B cell (primary cell): ENCODE measurements around the gene SH3RF3. TPM values are rescaled to one million over a fixed set of nuclear protein-coding genes. Genes with fewer than 3 reads are reported as not detected.

Experiments
- ATAC-seq: fragments of 200-7000 bp; cut with Tn5 transposase; one replicate; pipeline ENCODE4 v1.10.0; 2021; ENCODE audit warnings: low read depth, mild to moderate bottlenecking, moderate number of reproducible peaks, moderate library complexity
- CTCF ChIA-PET: fragments of 350-600 bp; sonication (Branson Sonifier 250); formaldehyde crosslinking; loops from one replicate; lab custom pipeline; 2021; ENCODE audit warnings: antibody characterized with exemption, inconsistent platforms; lab: Charles Lee
- POLR2A ChIA-PET: fragments of 350-600 bp; sonication (Branson Sonifier 250); formaldehyde crosslinking; loops from one replicate; lab custom pipeline; 2021; ENCODE audit warnings: antibody characterized with exemption; lab: Charles Lee
- DNase-seq: peaks from one replicate; pipeline ENCODE4 v3.0.0; 2013
- H2AFZ ChIP-seq: 2 replicates; pipeline ENCODE4 v1.6.1; 2012; ENCODE audit warnings: mild to moderate bottlenecking, low read depth, low read length; ENCODE audit not compliant: insufficient read depth, poor library complexity, severe bottlenecking
- H3K27ac ChIP-seq, 2 donors: 1 replicate in 1 of 2; 2 replicates in 1 of 2; pipeline ENCODE4 v1.5.1; 2012 to 2013; ENCODE audit warnings: low read length in 2 of 2, mild to moderate bottlenecking in 2 of 2, moderate library complexity in 1 of 2
- H3K27me3 ChIP-seq, 4 experiments: fragments of 200-600 bp in 1 of 4; sonication (generic) in 1 of 4; replicated peaks in 1 of 4; 1 replicate in 2 of 4; 2 replicates in 2 of 4; pipeline versions ENCODE4 v1.6.1 to v1.7.0; 2013 to 2016; ENCODE audit warnings: low read length in 3 of 4, mild to moderate bottlenecking in 2 of 4, mixed read lengths in 1 of 4, moderate library complexity in 1 of 4; ENCODE audit not compliant: insufficient read depth in 4 of 4, control insufficient read depth in 3 of 4; ENCODE audit errors: control extremely low read depth in 1 of 4
- H3K36me3 ChIP-seq, 2 experiments: replicated peaks in 1 of 2; 1 replicate in 1 of 2; 2 replicates in 1 of 2; pipeline versions ENCODE4 v1.6.1 to v1.7.1; 2013; ENCODE audit warnings: low read length in 1 of 2; ENCODE audit not compliant: insufficient read depth in 2 of 2, control insufficient read depth in 1 of 2; ENCODE audit errors: control extremely low read depth in 1 of 2, extremely low read depth in 1 of 2
- H3K4me1 ChIP-seq, 2 donors: fragments of 200-600 bp in 1 of 2; sonication (generic) in 1 of 2; 1 replicate in 1 of 2; 2 replicates in 1 of 2; pipeline versions ENCODE4 v1.5.1 to v1.6.1; 2013 to 2017; ENCODE audit warnings: low read length in 2 of 2; ENCODE audit not compliant: control insufficient read depth in 2 of 2, insufficient read depth in 2 of 2
- H3K4me2 ChIP-seq: replicated peaks from 2 replicates; pipeline ENCODE3; 2012; ENCODE audit warnings: mild to moderate bottlenecking, low read depth, low read length; ENCODE audit not compliant: poor library complexity, severe bottlenecking
- H3K4me3 ChIP-seq, 5 experiments: fragments of 200-600 bp in 1 of 5; sonication (generic) in 1 of 5; 1 replicate in 3 of 5; 2 replicates in 2 of 5; pipeline versions ENCODE4 v1.5.1 to v1.7.0; 2011 to 2016; ENCODE audit warnings: low read length in 4 of 5, mild to moderate bottlenecking in 4 of 5, low read depth in 2 of 5, control low read depth in 1 of 5, moderate library complexity in 1 of 5; ENCODE audit not compliant: insufficient read depth in 1 of 5; ENCODE audit errors: control extremely low read depth in 1 of 5, extremely low read depth in 1 of 5
- H3K79me2 ChIP-seq: fragments of 200-600 bp; sonication (generic); one replicate; pipeline ENCODE4 v1.6.0; 2016; ENCODE audit warnings: low read length; ENCODE audit not compliant: control insufficient read depth, insufficient read depth
- H3K9ac ChIP-seq: fragments of 200-600 bp; sonication (generic); 2 replicates; pipeline ENCODE4 v1.6.1; 2017; ENCODE audit warnings: mild to moderate bottlenecking, low read length, moderate library complexity
- H3K9me3 ChIP-seq, 3 donors: one replicate each; pipeline versions ENCODE4 v1.6.1 to v1.7.1; 2013; ENCODE audit warnings: low read length in 2 of 3; ENCODE audit not compliant: control insufficient read depth in 2 of 3, insufficient read depth in 1 of 3; ENCODE audit errors: control extremely low read depth in 1 of 3
- H4K20me1 ChIP-seq: 2 replicates; pipeline ENCODE4 v1.6.0; 2012; ENCODE audit warnings: mild to moderate bottlenecking, low read length; ENCODE audit not compliant: insufficient read depth, control insufficient read depth, poor library complexity, severe bottlenecking
- H3K27ac Mint-ChIP-seq: one replicate; pipeline ENCODE4 v1.8.0; 2021; ENCODE audit warnings: mixed read lengths
- H3K27me3 Mint-ChIP-seq: one replicate; pipeline ENCODE4 v1.8.0; 2021; ENCODE audit warnings: mixed read lengths
- H3K4me1 Mint-ChIP-seq: one replicate; pipeline ENCODE4 v1.8.0; 2021; ENCODE audit warnings: mixed read lengths
- H3K4me3 Mint-ChIP-seq: one replicate; pipeline ENCODE4 v1.8.0; 2021; ENCODE audit warnings: mixed read lengths
- H3K9me3 Mint-ChIP-seq: one replicate; pipeline ENCODE4 v1.8.0; 2022; ENCODE audit warnings: mixed read lengths; ENCODE audit not compliant: insufficient read depth
- EZH2 ChIP-seq: IDR thresholded peaks from 2 replicates; pipeline ENCODE4 v1.6.1; 2012; ENCODE audit warnings: borderline replicate concordance, low read depth, mild to moderate bottlenecking, moderate library complexity, low read length; ENCODE audit not compliant: insufficient read depth, poor library complexity, severe bottlenecking
- WGBS: methylation state at CpG from one replicate; pipeline ENCODE4 v1.1.5; 2013; ENCODE audit warnings: missing lambda C conversion rate; ENCODE audit not compliant: insufficient coverage; 5-methylcytosine and 5-hydroxymethylcytosine counted together
- intact Hi-C: fragments of 100-400 bp; cut with micrococcal nuclease; formaldehyde crosslinking; loops from one replicate; pipeline ENCODE4 v1.10.0; 2022
- polyA plus RNA-seq: library from polyadenylated mRNA; depleted of rRNA; stranded (reverse); fragments of >200 nt; gene quantifications from 2 replicates; pipeline ENCODE4 v1.2.3, GENCODE V29; 2012
- total RNA-seq, 2 donors: library from RNA; stranded (reverse); fragments of 120-200 nt in 1 of 2; gene quantifications; 1 replicate in 1 of 2; 2 replicates in 1 of 2; pipeline versions ENCODE4 v1.2.3 to v1.2.4, GENCODE V29; 2013 to 2022
- TF ChIP-seq, protein P1 (sequence below): fragments of 200-600 bp; IDR thresholded peaks from one replicate; pipeline ENCODE4 v1.8.0; 2022; ENCODE audit warnings: antibody characterized with exemption, mild to moderate bottlenecking

The SH3RF3 gene
- total and polyA plus RNA-seq, 2 donors (not counting 1 experiment from before 2014, with no cell fraction given), result 0.07 to 1.2 TPM

GRCh38 chr2:109422071-109422757 lies 293.2 kb downstream of the SH3RF3 start:
- Histone ChIP-seq H3K79me2 (no peaks in the 10 kb centered on the region), H2AFZ (no peak overlapping the region), H4K20me1 (no peaks in the 10 kb centered on the region), H3K9me3 (no peaks in the 10 kb centered on the region), H3K4me1 (no peaks in the 10 kb centered on the region), H3K4me2 (no peak overlapping the region), H3K27ac (no peak overlapping the region), H3K27me3 (no peaks in the 10 kb centered on the region), H3K4me3 (no peak overlapping the region), H3K9ac (no peak overlapping the region), H3K36me3 (no peaks in the 10 kb centered on the region)
- intact Hi-C loops, result no loop called here
- WGBS, result 92% methylated on average over 7 of the region's 10 CpGs
- POLR2A ChIA-PET, result no interaction called here
- ATAC-seq (no peak), DNase-seq (no peak)
- H3K9me3 Mint-ChIP-seq, result no peaks in the 10 kb centered on the region
- CTCF ChIA-PET, result no interaction called here
- no peak overlapping the region for H3K4me3 Mint-ChIP-seq
- no peaks in the 10 kb centered on the region for H3K4me1 Mint-ChIP-seq
- no peak for TF ChIP-seq EZH2
- TF ChIP-seq, protein P1, sequence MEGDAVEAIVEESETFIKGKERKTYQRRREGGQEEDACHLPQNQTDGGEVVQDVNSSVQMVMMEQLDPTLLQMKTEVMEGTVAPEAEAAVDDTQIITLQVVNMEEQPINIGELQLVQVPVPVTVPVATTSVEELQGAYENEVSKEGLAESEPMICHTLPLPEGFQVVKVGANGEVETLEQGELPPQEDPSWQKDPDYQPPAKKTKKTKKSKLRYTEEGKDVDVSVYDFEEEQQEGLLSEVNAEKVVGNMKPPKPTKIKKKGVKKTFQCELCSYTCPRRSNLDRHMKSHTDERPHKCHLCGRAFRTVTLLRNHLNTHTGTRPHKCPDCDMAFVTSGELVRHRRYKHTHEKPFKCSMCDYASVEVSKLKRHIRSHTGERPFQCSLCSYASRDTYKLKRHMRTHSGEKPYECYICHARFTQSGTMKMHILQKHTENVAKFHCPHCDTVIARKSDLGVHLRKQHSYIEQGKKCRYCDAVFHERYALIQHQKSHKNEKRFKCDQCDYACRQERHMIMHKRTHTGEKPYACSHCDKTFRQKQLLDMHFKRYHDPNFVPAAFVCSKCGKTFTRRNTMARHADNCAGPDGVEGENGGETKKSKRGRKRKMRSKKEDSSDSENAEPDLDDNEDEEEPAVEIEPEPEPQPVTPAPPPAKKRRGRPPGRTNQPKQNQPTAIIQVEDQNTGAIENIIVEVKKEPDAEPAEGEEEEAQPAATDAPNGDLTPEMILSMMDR, result no peak
- H3K27ac Mint-ChIP-seq, result no peak overlapping the region
- H3K27me3 Mint-ChIP-seq, result no peaks in the 10 kb centered on the region

- Histone ChIP-seq H3K79me2 (no peaks in the 10 kb centered on the region), H3K9me3 (no peaks in the 10 kb centered on the region), H3K4me3 (no peak overlapping the region), H3K4me1 (no peaks in the 10 kb centered on the region), H3K36me3 (no peaks in the 10 kb centered on the region), H3K27ac (no peak overlapping the region), H3K27me3 (no peaks in the 10 kb centered on the region), H2AFZ (no peak overlapping the region), H3K9ac (no peak overlapping the region), H3K4me2 (no peak overlapping the region), H4K20me1 (no peaks in the 10 kb centered on the region)
- Mint-ChIP-seq H3K27me3 (no peaks in the 10 kb centered on the region), H3K27ac (no peak overlapping the region), H3K9me3 (no peaks in the 10 kb centered on the region), H3K4me3 (no peak overlapping the region), H3K4me1 (no peaks in the 10 kb centered on the region)
- ChIA-PET POLR2A (no interaction called here), CTCF (no interaction called here)
- DNase-seq (no peak), ATAC-seq (no peak)
- WGBS, result 90% methylated on average over 16 of the region's 16 CpGs
- intact Hi-C loops, result no loop called here
- no peak for TF ChIP-seq EZH2
- TF ChIP-seq, protein P1, result no peak
These were observed 293.9 kb downstream of the SH3RF3 start for GRCh38 chr2:109422758-109423500.
